ENCODE results near the gene SPAG16. TPM values are rescaled to one million over a fixed set of nuclear protein-coding genes. Genes with fewer than 3 reads are reported as not detected.

Gene SPAG16
- total and polyA plus RNA-seq, 2 donors (not counting 1 experiment from before 2014, with no cell fraction given), result 24.1 to 36.8 TPM

- Histone ChIP-seq H4K20me1 (ENCODE audit: control insufficient read depth, extremely low read depth, insufficient read depth, low read length) (no peaks in the 10 kb centered on the region), H2AFZ (ENCODE audit: low read length) (no peak overlapping the region), H3K79me2 (ENCODE audit: control insufficient read depth, insufficient read depth, low read length) (no peaks in the 10 kb centered on the region), H3K4me2 (ENCODE audit: extremely low read depth, insufficient read depth, low read length) (no peak overlapping the region), H3K4me3 (replicated peaks in 1 of 4; ENCODE audit: control extremely low read depth in 1 of 4, insufficient read depth in 1 of 4, low read depth in 3 of 4, low read length in 4 of 4) (no peak overlapping the region), H3K9ac (ENCODE audit: insufficient read depth, low read length) (no peak overlapping the region), H3K27ac (ENCODE audit: insufficient read depth, low read length) (no peak overlapping the region), H3K27me3 (ENCODE audit: control insufficient read depth, insufficient read depth, low read length) (no peaks in the 10 kb centered on the region), H3K4me1 (ENCODE audit: control insufficient read depth, extremely low read depth, insufficient read depth, low read length) (no peaks in the 10 kb centered on the region), H3K9me3 (ENCODE audit: control insufficient read depth, insufficient read depth, low read depth, low read length) (no peaks in the 10 kb centered on the region), H3K36me3 (ENCODE audit: control insufficient read depth, insufficient read depth, low read length) (no peaks in the 10 kb centered on the region)
- TF ChIP-seq EZH2 (IDR thresholded peaks at IDR 0.05; ENCODE audit: low read length, missing control alignments), result no peak
- TF ChIP-seq CTCF (conservative IDR thresholded peaks at IDR 0.05 in 1 of 2, IDR thresholded peaks at IDR 0.05 in 1 of 2; ENCODE audit: low read depth in 1 of 2, low read length in 2 of 2), result no peak
- DNase-seq (ENCODE audit: low read depth in 2 of 2), result no peak
Observed at GRCh38 chr2:213496226-213496625, 212.0 kb downstream of the SPAG16 start.

GRCh38 chr2:213500881-213501280 is 216.6 kb downstream of the SPAG16 start:
- no peak overlapping the region for H3K4me2 ChIP-seq (ENCODE audit: extremely low read depth, insufficient read depth, low read length)
- no peaks in the 10 kb centered on the region for H3K4me1 ChIP-seq (ENCODE audit: control insufficient read depth, extremely low read depth, insufficient read depth, low read length)
- no peak overlapping the region for H3K4me3 ChIP-seq (replicated peaks in 1 of 4; ENCODE audit: control extremely low read depth in 1 of 4, insufficient read depth in 1 of 4, low read depth in 3 of 4, low read length in 4 of 4)
- H4K20me1 ChIP-seq (ENCODE audit: control insufficient read depth, extremely low read depth, insufficient read depth, low read length), result no peaks in the 10 kb centered on the region
- DNase-seq (ENCODE audit: low read depth in 2 of 2), result no peak
- no peaks in the 10 kb centered on the region for H3K27me3 ChIP-seq (ENCODE audit: control insufficient read depth, insufficient read depth, low read length)
- no peaks in the 10 kb centered on the region for H3K79me2 ChIP-seq (ENCODE audit: control insufficient read depth, insufficient read depth, low read length)
- no peak overlapping the region for H2AFZ ChIP-seq (ENCODE audit: low read length)
- no peak for TF ChIP-seq EZH2 (IDR thresholded peaks at IDR 0.05; ENCODE audit: low read length, missing control alignments)
- no peak for TF ChIP-seq CTCF (conservative IDR thresholded peaks at IDR 0.05 in 1 of 2, IDR thresholded peaks at IDR 0.05 in 1 of 2; ENCODE audit: low read depth in 1 of 2, low read length in 2 of 2)
- H3K9me3 ChIP-seq (ENCODE audit: control insufficient read depth, insufficient read depth, low read depth, low read length), result no peaks in the 10 kb centered on the region
- no peak overlapping the region for H3K27ac ChIP-seq (ENCODE audit: insufficient read depth, low read length)
- no peaks in the 10 kb centered on the region for H3K36me3 ChIP-seq (ENCODE audit: control insufficient read depth, insufficient read depth, low read length)
- no peak overlapping the region for H3K9ac ChIP-seq (ENCODE audit: insufficient read depth, low read length)

- H4K20me1 ChIP-seq (ENCODE audit: control insufficient read depth, extremely low read depth, insufficient read depth, low read length), result no peaks in the 10 kb centered on the region
- no peaks in the 10 kb centered on the region for H3K27me3 ChIP-seq (ENCODE audit: control insufficient read depth, insufficient read depth, low read length)
- no peaks in the 10 kb centered on the region for H3K79me2 ChIP-seq (ENCODE audit: control insufficient read depth, insufficient read depth, low read length)
- H2AFZ ChIP-seq (ENCODE audit: low read length), result no peak overlapping the region
- no peaks in the 10 kb centered on the region for H3K9me3 ChIP-seq (ENCODE audit: control insufficient read depth, insufficient read depth, low read depth, low read length)
- no peaks in the 10 kb centered on the region for H3K4me1 ChIP-seq (ENCODE audit: control insufficient read depth, extremely low read depth, insufficient read depth, low read length)
- no peak overlapping the region for H3K4me2 ChIP-seq (ENCODE audit: extremely low read depth, insufficient read depth, low read length)
- no peak overlapping the region for H3K4me3 ChIP-seq (replicated peaks in 1 of 4; ENCODE audit: control extremely low read depth in 1 of 4, insufficient read depth in 1 of 4, low read depth in 3 of 4, low read length in 4 of 4)
- DNase-seq (ENCODE audit: low read depth in 2 of 2), result no peak
- H3K27ac ChIP-seq (ENCODE audit: insufficient read depth, low read length), result no peak overlapping the region
- no peaks in the 10 kb centered on the region for H3K36me3 ChIP-seq (ENCODE audit: control insufficient read depth, insufficient read depth, low read length)
- H3K9ac ChIP-seq (ENCODE audit: insufficient read depth, low read length), result no peak overlapping the region
- TF ChIP-seq CTCF (conservative IDR thresholded peaks at IDR 0.05 in 1 of 2, IDR thresholded peaks at IDR 0.05 in 1 of 2; ENCODE audit: low read depth in 1 of 2, low read length in 2 of 2) (no peak), EZH2 (IDR thresholded peaks at IDR 0.05; ENCODE audit: low read length, missing control alignments) (no peak)
Observed at GRCh38 chr2:213524164-213524563, 239.9 kb downstream of the SPAG16 start.

Measured in fibroblast of lung (primary cell).